ENCODE data around the gene OSBPL8.

DNA sequence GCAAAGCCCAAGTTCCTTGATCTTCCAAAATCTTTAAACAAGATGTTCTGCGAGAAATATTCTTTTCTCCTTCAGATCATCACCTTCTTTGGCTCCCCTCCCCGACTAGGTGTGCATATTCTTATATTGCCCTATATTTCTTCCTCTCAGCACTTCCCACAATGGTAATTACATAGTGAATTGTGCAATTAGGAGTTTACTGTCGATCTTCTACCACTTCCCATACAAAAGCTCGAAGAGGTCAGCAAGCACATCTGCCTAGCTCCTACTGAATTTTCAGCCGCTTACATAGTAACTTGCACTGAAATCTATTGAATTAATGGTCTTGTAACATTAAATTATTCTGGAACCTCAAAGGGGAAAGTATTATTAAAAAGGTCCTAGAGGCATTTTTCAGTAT lies 16.7 kb downstream of the OSBPL8 start:
- TF ChIP-seq, protein P1, sequence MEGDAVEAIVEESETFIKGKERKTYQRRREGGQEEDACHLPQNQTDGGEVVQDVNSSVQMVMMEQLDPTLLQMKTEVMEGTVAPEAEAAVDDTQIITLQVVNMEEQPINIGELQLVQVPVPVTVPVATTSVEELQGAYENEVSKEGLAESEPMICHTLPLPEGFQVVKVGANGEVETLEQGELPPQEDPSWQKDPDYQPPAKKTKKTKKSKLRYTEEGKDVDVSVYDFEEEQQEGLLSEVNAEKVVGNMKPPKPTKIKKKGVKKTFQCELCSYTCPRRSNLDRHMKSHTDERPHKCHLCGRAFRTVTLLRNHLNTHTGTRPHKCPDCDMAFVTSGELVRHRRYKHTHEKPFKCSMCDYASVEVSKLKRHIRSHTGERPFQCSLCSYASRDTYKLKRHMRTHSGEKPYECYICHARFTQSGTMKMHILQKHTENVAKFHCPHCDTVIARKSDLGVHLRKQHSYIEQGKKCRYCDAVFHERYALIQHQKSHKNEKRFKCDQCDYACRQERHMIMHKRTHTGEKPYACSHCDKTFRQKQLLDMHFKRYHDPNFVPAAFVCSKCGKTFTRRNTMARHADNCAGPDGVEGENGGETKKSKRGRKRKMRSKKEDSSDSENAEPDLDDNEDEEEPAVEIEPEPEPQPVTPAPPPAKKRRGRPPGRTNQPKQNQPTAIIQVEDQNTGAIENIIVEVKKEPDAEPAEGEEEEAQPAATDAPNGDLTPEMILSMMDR (IDR thresholded peaks at IDR 0.05), result no peak
- no peak for TF ChIP-seq POLR2A (IDR thresholded peaks at IDR 0.05)

Measured in body of pancreas (tissue), 4 donors.